Astrocyte of the spinal cord (primary cell): ENCODE results near the gene GOLGA6A.

Experiments used
- DNase-seq: peaks from one replicate; pipeline ENCODE4 v3.0.0; 2011; ENCODE audit warnings: low read depth, low spot score
- H3K4me3 ChIP-seq: 2 replicates; pipeline ENCODE4 v1.5.1; 2011; ENCODE audit warnings: low read depth, mild to moderate bottlenecking, low read length, moderate library complexity
- CTCF ChIP-seq: IDR thresholded peaks from 2 replicates; pipeline ENCODE4 v1.5.1; 2012; ENCODE audit warnings: low read depth, mild to moderate bottlenecking, low read length, inconsistent platforms
- in situ Hi-C: cut with HindIII; loops from 2 replicates; pipeline ENCODE4 v1.10.0; 2017; ENCODE audit warnings: low sequenced_read_pairs

GOLGA6A gene

DNA sequence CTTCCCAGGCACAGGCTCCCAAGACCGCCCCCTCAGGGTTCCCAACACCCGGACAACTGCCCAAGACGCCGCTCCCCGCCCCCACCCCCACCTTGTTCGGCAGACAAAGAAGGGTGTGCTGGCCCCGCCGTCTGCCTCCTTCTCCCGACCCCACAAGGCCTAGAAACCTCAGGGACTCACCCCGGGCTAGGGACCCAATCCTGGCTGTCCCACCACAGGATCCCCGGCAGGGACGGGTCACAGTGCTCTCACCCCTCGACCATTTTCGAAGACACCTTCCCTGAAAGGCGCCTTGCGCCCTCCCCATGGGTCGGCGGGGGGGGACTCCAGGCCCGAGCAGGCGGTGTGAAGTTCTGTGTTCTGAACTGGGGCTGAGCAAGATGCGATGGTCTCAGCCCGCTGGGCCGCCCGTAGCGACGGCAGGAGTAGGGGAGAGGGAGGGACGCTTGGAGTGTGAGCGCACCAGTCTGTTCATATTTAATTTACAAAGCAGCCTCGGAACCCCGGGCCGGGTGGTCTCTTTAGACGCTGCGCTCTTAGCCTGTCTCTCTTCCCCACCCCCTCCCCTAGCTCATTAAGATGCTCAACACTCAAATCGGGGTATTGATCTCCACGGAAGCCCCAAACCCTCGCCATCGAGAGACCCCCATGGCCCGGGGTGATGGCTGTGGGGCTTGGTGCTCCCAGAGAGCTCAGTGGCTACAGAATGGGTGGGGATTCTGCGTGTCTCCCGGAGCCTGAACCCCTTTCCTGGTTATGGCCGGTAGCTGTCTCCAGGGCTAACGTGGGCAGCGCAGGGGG is 46.6 kb upstream of the GOLGA6A start:
- in situ Hi-C loops = no loop called here
- peak; percentile 10 for DNase-seq
- peak overlapping the region; percentile 22 for H3K4me3 ChIP-seq
- no peak for TF ChIP-seq CTCF

DNA sequence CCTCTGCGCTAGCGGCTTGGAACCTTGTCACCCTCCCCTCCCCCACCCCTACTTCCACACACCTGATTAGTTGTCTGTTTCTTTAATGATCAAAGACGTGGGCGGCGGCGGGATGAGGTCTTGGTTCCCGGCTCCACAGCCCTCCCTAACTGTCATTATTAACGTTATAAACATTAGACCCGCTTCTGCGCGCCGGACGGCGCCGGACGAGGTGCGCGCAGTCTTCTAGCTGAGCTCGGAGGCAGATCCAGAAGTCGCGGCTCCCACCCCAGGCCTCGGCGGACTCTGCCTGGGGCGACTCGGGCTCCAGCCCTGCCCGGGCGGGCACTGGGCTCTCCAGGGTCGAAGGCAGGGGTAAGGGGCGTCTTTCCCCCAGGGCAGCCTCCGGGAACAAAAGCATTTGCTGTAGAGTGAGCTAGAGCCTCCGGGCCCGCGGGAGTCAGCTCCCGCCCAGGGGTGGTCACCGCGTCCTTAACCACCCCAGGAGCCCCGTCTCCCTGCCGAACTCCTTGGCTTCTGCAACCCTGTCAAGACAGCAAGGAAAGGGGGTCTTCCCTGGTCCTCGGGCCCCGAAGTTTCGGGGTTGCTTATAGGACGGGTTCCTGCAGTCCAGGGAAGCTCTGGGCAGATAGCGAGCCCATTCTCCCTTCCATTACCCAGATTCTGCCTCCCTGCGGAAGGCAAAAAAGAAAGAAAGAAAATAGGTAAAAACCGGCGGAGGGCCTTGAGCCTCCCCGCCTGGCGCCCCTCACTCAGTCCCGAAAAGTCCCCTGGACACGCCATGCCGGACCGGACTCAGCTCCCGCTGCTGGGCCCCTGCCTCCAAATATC is 45.8 kb upstream of the GOLGA6A start:
- no peak for TF ChIP-seq CTCF
- in situ Hi-C loops = no loop called here
- DNase-seq = no peak
- H3K4me3 ChIP-seq = peak overlapping the region; percentile 45

DNA sequence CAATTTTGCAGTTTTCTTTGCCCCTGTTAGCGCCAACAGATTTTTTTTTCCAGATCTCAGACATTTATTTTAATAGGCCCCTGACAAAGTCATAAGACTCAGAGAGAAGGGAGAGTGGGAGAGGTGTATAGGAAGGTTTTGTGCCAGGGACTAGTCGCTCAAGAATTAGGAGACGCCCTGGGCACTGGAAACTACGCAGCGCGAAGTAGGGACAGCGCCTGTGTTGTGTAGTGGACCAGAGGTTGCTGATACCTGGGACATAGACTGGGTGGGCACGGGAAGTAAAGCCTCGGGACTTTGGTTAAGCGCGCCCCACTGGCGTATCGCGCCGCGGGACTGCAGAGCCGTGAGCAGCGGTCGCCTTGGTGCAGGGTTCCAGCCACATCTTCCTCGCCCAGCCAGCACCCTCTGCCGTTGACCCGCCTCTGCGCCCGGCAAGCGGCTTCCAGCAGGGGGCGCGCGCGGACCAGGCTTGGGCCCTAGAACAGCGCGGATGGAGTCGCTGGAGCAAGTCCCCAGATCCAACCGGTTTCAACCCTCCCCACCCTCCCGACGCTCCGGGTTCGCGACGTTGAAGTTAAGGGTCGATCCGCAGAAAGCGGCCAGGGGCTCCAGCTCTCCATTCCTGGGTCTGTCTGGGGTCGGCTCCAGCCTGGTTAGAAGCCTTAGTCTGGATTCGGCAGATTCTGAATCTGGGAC is 45.1 kb upstream of the GOLGA6A start:
- peak; percentile 98 for TF ChIP-seq CTCF
- H3K4me3 ChIP-seq = peak overlapping the region; percentile 45
- DNase-seq = peak; percentile 84
- in situ Hi-C loops = no loop called here

DNA sequence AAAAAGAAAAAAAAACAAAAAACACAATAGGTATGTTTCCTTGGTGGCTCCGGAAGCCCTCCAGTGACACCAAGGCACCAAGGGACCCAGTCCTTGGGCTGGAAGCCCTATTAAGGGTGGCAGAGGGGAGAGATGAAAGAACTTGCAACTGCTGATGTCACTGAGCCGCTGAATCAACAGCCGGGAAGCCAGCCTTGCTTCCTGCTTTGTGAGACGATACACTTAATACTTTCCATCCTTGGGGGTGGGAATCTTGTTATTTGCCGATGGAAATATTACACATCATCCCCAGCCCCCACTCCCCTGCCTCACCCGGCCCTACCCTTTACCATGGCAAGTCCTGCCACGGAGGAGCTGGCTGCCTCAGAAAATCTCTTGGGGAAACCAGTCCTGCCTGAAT is 42.4 kb upstream of the GOLGA6A start:
- DNase-seq = no peak
- H3K4me3 ChIP-seq = no peak overlapping the region
- no peak for TF ChIP-seq CTCF
- in situ Hi-C loops = no loop called here

- no peak for DNase-seq
- no peak for TF ChIP-seq CTCF
- H3K4me3 ChIP-seq = no peak overlapping the region
- in situ Hi-C loops = no loop called here
Measured at GRCh38 chr15:74124196-74124595, 41.8 kb upstream of the GOLGA6A start.

DNA sequence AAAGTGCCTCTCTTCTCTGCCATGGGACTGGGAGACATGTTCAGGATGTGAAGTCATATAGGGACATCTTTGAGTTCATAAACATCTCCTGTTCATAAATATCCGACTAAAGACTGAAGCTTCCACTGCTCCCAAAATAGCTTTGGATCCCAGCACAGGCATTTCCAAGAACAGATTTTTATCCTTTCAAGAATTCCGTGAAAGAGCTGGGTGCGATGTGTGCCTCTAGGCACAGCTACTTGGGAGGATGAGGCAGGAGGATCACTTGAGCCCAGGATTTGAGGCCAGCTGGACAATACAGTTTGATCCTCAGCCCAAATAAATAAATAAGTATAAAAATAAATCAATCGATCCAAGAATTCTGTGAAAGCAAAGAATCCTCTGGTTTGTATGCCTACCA is 41.3 kb upstream of the GOLGA6A start:
- H3K4me3 ChIP-seq = no peak overlapping the region
- in situ Hi-C loops = no loop called here
- TF ChIP-seq CTCF = no peak
- no peak for DNase-seq
